Measurements from ENCODE around the gene SPATA9. TPM values are rescaled to one million over a fixed set of nuclear protein-coding genes. Genes with fewer than 3 reads are reported as not detected.
A peak's percentile ranks its signal among the peaks of the same experiment; 100 is the strongest.

SPATA9 gene
- total and polyA plus RNA-seq, 2 of the 13 experiments (the other 11 are each of a cell fraction or from before 2014, with no cell fraction given) = not detected

DNA sequence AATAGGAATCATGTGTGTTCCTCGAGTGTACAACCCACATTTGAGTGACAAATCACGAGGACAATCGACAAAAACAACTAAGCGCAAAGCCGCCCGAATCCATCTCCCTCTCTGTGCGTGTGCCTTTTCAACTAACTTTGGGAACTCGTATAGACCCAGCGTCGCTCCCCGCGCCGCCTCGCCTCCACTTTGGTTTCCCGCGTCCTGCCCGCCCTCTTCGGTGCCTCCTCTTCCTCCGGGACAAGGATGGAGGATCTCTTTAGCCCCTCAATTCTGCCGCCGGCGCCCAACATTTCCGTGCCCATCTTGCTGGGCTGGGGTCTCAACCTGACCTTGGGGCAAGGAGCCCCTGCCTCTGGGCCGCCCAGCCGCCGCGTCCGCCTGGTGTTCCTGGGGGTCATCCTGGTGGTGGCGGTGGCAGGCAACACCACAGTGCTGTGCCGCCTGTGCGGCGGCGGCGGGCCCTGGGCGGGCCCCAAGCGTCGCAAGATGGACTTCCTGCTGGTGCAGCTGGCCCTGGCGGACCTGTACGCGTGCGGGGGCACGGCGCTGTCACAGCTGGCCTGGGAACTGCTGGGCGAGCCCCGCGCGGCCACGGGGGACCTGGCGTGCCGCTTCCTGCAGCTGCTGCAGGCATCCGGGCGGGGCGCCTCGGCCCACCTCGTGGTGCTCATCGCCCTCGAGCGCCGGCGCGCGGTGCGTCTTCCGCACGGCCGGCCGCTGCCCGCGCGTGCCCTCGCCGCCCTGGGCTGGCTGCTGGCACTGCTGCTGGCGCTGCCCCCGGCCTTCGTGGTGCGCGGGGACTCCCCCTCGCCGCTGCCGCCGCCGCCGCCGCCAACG lies 62.5 kb downstream of the SPATA9 start, which contains the start of gene GPR150 (continued):
- TF ChIP-seq ZNF253 (CRISPR knock-in tag; IDR thresholded peaks at IDR 0.05; ENCODE audit: borderline replicate concordance) (peak; percentile 83), GLI4 (CRISPR knock-in tag; IDR thresholded peaks at IDR 0.05; ENCODE audit: borderline replicate concordance) (no peak), MYC (CRISPR knock-in tag; IDR thresholded peaks at IDR 0.05; ENCODE audit: borderline replicate concordance) (peak; percentile 19), SATB2 (CRISPR knock-in tag; IDR thresholded peaks at IDR 0.05) (peak; percentile 44; the same call in 1 of the 2 replicates), ZNF550 (CRISPR knock-in tag; IDR thresholded peaks at IDR 0.05; ENCODE audit: borderline replicate concordance) (no peak), SP4 (CRISPR knock-in tag; IDR thresholded peaks at IDR 0.05) (peak; percentile 33; the same call in 1 of the 2 replicates), PHF5A (CRISPR knock-in tag; IDR thresholded peaks at IDR 0.05; ENCODE audit: low read depth, unreplicated experiment) (no peak), ZNF468 (CRISPR knock-in tag; IDR thresholded peaks at IDR 0.05) (0 out of 2 replicates have a peak, but pooled peaks have one; percentile 69), ZNF570 (CRISPR knock-in tag; IDR thresholded peaks at IDR 0.05; ENCODE audit: borderline replicate concordance) (no peak), ZNF768 (CRISPR knock-in tag; IDR thresholded peaks at IDR 0.05) (peak; percentile 64; the same call in 1 of the 2 replicates), ZNF383 (CRISPR knock-in tag; IDR thresholded peaks at IDR 0.05; ENCODE audit: borderline replicate concordance) (no peak), ONECUT2 (CRISPR knock-in tag; IDR thresholded peaks at IDR 0.05) (no peak), ZFYVE20 (CRISPR knock-in tag; IDR thresholded peaks at IDR 0.05; ENCODE audit: borderline replicate concordance, low read depth) (0 out of 2 replicates have a peak, but pooled peaks have one; percentile 62), ZNF737 (CRISPR knock-in tag; IDR thresholded peaks at IDR 0.05; ENCODE audit: borderline replicate concordance) (no peak), FOXA1 (IDR thresholded peaks at IDR 0.05) (no peak), FOXA1 (CRISPR knock-in tag; IDR thresholded peaks at IDR 0.05) (0 out of 2 replicates have a peak, but pooled peaks have one; percentile 7), ZNF777 (CRISPR knock-in tag; IDR thresholded peaks at IDR 0.05) (peak; percentile 85), ZSCAN20 (CRISPR knock-in tag; IDR thresholded peaks at IDR 0.05; ENCODE audit: borderline replicate concordance) (no peak), ZFP82 (CRISPR knock-in tag; IDR thresholded peaks at IDR 0.05; ENCODE audit: borderline replicate concordance) (0 out of 2 replicates have a peak, but pooled peaks have one; percentile 51), GABPB1 (CRISPR knock-in tag; IDR thresholded peaks at IDR 0.05) (peak; percentile 67; the same call in 1 of the 2 replicates)
- TF ChIP-seq, protein P1, sequence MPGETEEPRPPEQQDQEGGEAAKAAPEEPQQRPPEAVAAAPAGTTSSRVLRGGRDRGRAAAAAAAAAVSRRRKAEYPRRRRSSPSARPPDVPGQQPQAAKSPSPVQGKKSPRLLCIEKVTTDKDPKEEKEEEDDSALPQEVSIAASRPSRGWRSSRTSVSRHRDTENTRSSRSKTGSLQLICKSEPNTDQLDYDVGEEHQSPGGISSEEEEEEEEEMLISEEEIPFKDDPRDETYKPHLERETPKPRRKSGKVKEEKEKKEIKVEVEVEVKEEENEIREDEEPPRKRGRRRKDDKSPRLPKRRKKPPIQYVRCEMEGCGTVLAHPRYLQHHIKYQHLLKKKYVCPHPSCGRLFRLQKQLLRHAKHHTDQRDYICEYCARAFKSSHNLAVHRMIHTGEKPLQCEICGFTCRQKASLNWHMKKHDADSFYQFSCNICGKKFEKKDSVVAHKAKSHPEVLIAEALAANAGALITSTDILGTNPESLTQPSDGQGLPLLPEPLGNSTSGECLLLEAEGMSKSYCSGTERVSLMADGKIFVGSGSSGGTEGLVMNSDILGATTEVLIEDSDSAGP (CRISPR knock-in tag; IDR thresholded peaks at IDR 0.05; ENCODE audit: borderline replicate concordance) = no peak; the same call in 1 of the 2 replicates
- TF ChIP-seq, protein P2, sequence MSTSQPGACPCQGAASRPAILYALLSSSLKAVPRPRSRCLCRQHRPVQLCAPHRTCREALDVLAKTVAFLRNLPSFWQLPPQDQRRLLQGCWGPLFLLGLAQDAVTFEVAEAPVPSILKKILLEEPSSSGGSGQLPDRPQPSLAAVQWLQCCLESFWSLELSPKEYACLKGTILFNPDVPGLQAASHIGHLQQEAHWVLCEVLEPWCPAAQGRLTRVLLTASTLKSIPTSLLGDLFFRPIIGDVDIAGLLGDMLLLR (CRISPR knock-in tag; IDR thresholded peaks at IDR 0.05) = 0 out of 2 replicates have a peak, but pooled peaks have one; percentile 9
- TF ChIP-seq, protein P3, sequence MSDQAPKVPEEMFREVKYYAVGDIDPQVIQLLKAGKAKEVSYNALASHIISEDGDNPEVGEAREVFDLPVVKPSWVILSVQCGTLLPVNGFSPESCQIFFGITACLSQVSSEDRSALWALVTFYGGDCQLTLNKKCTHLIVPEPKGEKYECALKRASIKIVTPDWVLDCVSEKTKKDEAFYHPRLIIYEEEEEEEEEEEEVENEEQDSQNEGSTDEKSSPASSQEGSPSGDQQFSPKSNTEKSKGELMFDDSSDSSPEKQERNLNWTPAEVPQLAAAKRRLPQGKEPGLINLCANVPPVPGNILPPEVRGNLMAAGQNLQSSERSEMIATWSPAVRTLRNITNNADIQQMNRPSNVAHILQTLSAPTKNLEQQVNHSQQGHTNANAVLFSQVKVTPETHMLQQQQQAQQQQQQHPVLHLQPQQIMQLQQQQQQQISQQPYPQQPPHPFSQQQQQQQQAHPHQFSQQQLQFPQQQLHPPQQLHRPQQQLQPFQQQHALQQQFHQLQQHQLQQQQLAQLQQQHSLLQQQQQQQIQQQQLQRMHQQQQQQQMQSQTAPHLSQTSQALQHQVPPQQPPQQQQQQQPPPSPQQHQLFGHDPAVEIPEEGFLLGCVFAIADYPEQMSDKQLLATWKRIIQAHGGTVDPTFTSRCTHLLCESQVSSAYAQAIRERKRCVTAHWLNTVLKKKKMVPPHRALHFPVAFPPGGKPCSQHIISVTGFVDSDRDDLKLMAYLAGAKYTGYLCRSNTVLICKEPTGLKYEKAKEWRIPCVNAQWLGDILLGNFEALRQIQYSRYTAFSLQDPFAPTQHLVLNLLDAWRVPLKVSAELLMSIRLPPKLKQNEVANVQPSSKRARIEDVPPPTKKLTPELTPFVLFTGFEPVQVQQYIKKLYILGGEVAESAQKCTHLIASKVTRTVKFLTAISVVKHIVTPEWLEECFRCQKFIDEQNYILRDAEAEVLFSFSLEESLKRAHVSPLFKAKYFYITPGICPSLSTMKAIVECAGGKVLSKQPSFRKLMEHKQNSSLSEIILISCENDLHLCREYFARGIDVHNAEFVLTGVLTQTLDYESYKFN (CRISPR knock-in tag; conservative IDR thresholded peaks at IDR 0.05) = no peak
- TF ChIP-seq, protein P4, sequence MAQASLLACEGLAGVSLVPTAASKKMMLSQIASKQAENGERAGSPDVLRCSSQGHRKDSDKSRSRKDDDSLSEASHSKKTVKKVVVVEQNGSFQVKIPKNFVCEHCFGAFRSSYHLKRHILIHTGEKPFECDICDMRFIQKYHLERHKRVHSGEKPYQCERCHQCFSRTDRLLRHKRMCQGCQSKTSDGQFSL (CRISPR knock-in tag; IDR thresholded peaks at IDR 0.05) = no peak
